ENCODE measurements around the gene UROC1.

- no peak for TF ChIP-seq POLR2A (IDR thresholded peaks at IDR 0.05; ENCODE audit: borderline replicate concordance, extremely low read depth, insufficient read depth, insufficient read length)
- TF ChIP-seq RAD21 (IDR thresholded peaks at IDR 0.05; ENCODE audit: low read depth): no peak
- TF ChIP-seq EZH2phosphoT487 (IDR thresholded peaks at IDR 0.05; ENCODE audit: borderline replicate concordance): no peak
- no peak for TF ChIP-seq CTCF (IDR thresholded peaks at IDR 0.05 in 2 of 3, conservative IDR thresholded peaks at IDR 0.05 in 1 of 3; ENCODE audit: borderline replicate concordance in 1 of 3, insufficient read depth in 1 of 3, low read depth in 2 of 3, low read length in 2 of 3)
- no peak for TF ChIP-seq REST (IDR thresholded peaks at IDR 0.05; ENCODE audit: low read depth)
- no peak for TF ChIP-seq SIN3A (IDR thresholded peaks at IDR 0.05; ENCODE audit: low read depth)
- TF ChIP-seq EZH2 (IDR thresholded peaks at IDR 0.05): no peak
Measured at GRCh38 chr3:126495786-126496185, 21.8 kb downstream of the UROC1 start.

Measured in HCT116 (cell line).